ENCODE results near the gene FCAMR.
A peak's percentile ranks its signal among the peaks of the same experiment; 100 is the strongest.

Gene FCAMR

GRCh38 chr1:207010726-207011125, 40.5 kb upstream of the FCAMR start:
- Histone ChIP-seq H3K14ac (ENCODE audit: low read length in 2 of 2) (no peak overlapping the region), H2BK5ac (ENCODE audit: low read depth, low read length, poor library complexity, severe bottlenecking) (no peak overlapping the region), H2BK15ac (ENCODE audit: low read depth, poor library complexity, severe bottlenecking) (no peak overlapping the region), H2AK5ac (ENCODE audit: low read length, severe bottlenecking) (no peak overlapping the region), H3K9ac (ENCODE audit: low read length) (no peak overlapping the region), H3K27me3 (ENCODE audit: control insufficient read depth in 1 of 2, insufficient read depth in 1 of 2, low read length in 2 of 2) (peaks cover 0 to 17% of the 10 kb centered on the region in 2 experiments), H3K4ac (ENCODE audit: low read depth in 1 of 2, low read length in 2 of 2) (no peak overlapping the region), H3K4me3 (ENCODE audit: insufficient read depth in 1 of 2, low read depth in 1 of 2, low read length in 2 of 2) (no peak overlapping the region), H2BK12ac (ENCODE audit: low read length in 2 of 2) (no peak overlapping the region), H4K8ac (ENCODE audit: low read length) (no peak overlapping the region), H2AFZ (ENCODE audit: low read depth, low read length) (no peak overlapping the region), H3K27ac (ENCODE audit: low read length, poor library complexity, severe bottlenecking) (no peak overlapping the region), H3K4me2 (ENCODE audit: low read length, poor library complexity, severe bottlenecking) (no peak overlapping the region), H4K91ac (ENCODE audit: low read length) (no peak overlapping the region), H3K18ac (ENCODE audit: low read depth in 1 of 2, low read length in 2 of 2) (no peak overlapping the region), H3K79me1 (replicated peaks; ENCODE audit: low read length, poor library complexity, severe bottlenecking) (no peaks in the 10 kb centered on the region), H3K23ac (ENCODE audit: low read length in 2 of 2) (no peak overlapping the region), H2BK120ac (ENCODE audit: low read depth, low read length) (no peak overlapping the region), H3K9me3 (ENCODE audit: control insufficient read depth, low read length) (no peaks in the 10 kb centered on the region), H3K4me1 (ENCODE audit: control insufficient read depth, insufficient read depth, low read depth, low read length) (peaks cover 11% of the 10 kb centered on the region), H3K36me3 (ENCODE audit: control insufficient read depth in 1 of 2, insufficient read depth in 2 of 2, low read depth in 1 of 2, low read length in 2 of 2) (no peaks in the 10 kb centered on the region)
- no peak for DNase-seq
- 93% methylated on average over 2 of the region's 2 CpGs for WGBS

DNA sequence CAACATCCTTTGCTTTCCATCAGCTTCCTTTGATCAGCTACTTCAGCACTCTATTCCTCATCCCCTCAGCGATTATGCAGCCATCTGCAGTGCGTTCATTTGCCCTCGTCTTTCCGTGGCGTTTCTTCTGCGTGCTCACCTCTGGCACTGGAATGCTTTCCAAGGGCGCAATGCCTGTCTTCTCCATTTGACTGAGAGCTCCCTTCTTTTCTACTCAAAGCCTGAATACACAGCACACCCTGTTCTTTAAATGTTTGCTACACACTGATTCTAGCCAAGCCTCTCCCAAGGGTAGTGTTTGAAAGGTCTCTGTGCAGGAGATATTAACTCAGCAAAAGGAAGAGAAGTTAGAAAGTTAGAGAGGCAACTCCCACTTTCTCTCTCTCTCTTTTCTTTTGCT, 39.7 kb upstream of the FCAMR start:
- H3K9ac ChIP-seq (ENCODE audit: low read length): no peak overlapping the region
- no peak overlapping the region for H2AFZ ChIP-seq (ENCODE audit: low read depth, low read length)
- H3K79me1 ChIP-seq (replicated peaks; ENCODE audit: low read length, poor library complexity, severe bottlenecking): no peaks in the 10 kb centered on the region
- no peaks in the 10 kb centered on the region for H3K36me3 ChIP-seq (ENCODE audit: control insufficient read depth in 1 of 2, insufficient read depth in 2 of 2, low read depth in 1 of 2, low read length in 2 of 2)
- H3K4me2 ChIP-seq (ENCODE audit: low read length, poor library complexity, severe bottlenecking): no peak overlapping the region
- H2BK12ac ChIP-seq (ENCODE audit: low read length in 2 of 2): no peak overlapping the region
- no peak overlapping the region for H3K18ac ChIP-seq (ENCODE audit: low read depth in 1 of 2, low read length in 2 of 2)
- H2AK5ac ChIP-seq (ENCODE audit: low read length, severe bottlenecking): no peak overlapping the region
- H3K27ac ChIP-seq (ENCODE audit: low read length, poor library complexity, severe bottlenecking): no peak overlapping the region
- no peaks in the 10 kb centered on the region for H3K9me3 ChIP-seq (ENCODE audit: control insufficient read depth, low read length)
- no peak overlapping the region for H4K91ac ChIP-seq (ENCODE audit: low read length)
- H3K23ac ChIP-seq (ENCODE audit: low read length in 2 of 2): no peak overlapping the region
- 94% methylated on average over 7 of the region's 7 CpGs for WGBS
- H3K4me3 ChIP-seq (ENCODE audit: insufficient read depth in 1 of 2, low read depth in 1 of 2, low read length in 2 of 2): no peak overlapping the region
- H2BK15ac ChIP-seq (ENCODE audit: low read depth, poor library complexity, severe bottlenecking): no peak overlapping the region
- no peak overlapping the region for H3K14ac ChIP-seq (ENCODE audit: low read length in 2 of 2)
- no peak for DNase-seq
- H3K4ac ChIP-seq (ENCODE audit: low read depth in 1 of 2, low read length in 2 of 2): no peak overlapping the region
- H2BK120ac ChIP-seq (ENCODE audit: low read depth, low read length): no peak overlapping the region
- peaks cover 0 to 17% of the 10 kb centered on the region in 2 experiments for H3K27me3 ChIP-seq (ENCODE audit: control insufficient read depth in 1 of 2, insufficient read depth in 1 of 2, low read length in 2 of 2)
- peaks cover 10% of the 10 kb centered on the region for H3K4me1 ChIP-seq (ENCODE audit: control insufficient read depth, insufficient read depth, low read depth, low read length)
- no peak overlapping the region for H2BK5ac ChIP-seq (ENCODE audit: low read depth, low read length, poor library complexity, severe bottlenecking)
- no peak overlapping the region for H4K8ac ChIP-seq (ENCODE audit: low read length)

GRCh38 chr1:207009182-207009850, 39.1 kb upstream of the FCAMR start:
- Histone ChIP-seq H2BK12ac (ENCODE audit: low read length in 2 of 2) (no peak overlapping the region), H4K91ac (ENCODE audit: low read length) (no peak overlapping the region), H3K4ac (ENCODE audit: low read depth in 1 of 2, low read length in 2 of 2) (no peak overlapping the region), H2AK5ac (ENCODE audit: low read length, severe bottlenecking) (no peak overlapping the region), H3K27ac (ENCODE audit: low read length, poor library complexity, severe bottlenecking) (no peak overlapping the region), H3K27me3 (ENCODE audit: control insufficient read depth in 1 of 2, insufficient read depth in 1 of 2, low read length in 2 of 2) (peaks cover 0 to 13% of the 10 kb centered on the region in 2 experiments), H3K36me3 (ENCODE audit: control insufficient read depth in 1 of 2, insufficient read depth in 2 of 2, low read depth in 1 of 2, low read length in 2 of 2) (no peaks in the 10 kb centered on the region), H3K4me1 (ENCODE audit: control insufficient read depth, insufficient read depth, low read depth, low read length) (peaks cover 10% of the 10 kb centered on the region), H2BK15ac (ENCODE audit: low read depth, poor library complexity, severe bottlenecking) (no peak overlapping the region), H4K8ac (ENCODE audit: low read length) (no peak overlapping the region), H3K4me2 (ENCODE audit: low read length, poor library complexity, severe bottlenecking) (no peak overlapping the region), H3K9me3 (ENCODE audit: control insufficient read depth, low read length) (no peaks in the 10 kb centered on the region), H3K18ac (ENCODE audit: low read depth in 1 of 2, low read length in 2 of 2) (no peak overlapping the region), H3K9ac (ENCODE audit: low read length) (no peak overlapping the region), H3K23ac (ENCODE audit: low read length in 2 of 2) (no peak overlapping the region), H3K14ac (ENCODE audit: low read length in 2 of 2) (no peak overlapping the region), H3K4me3 (ENCODE audit: insufficient read depth in 1 of 2, low read depth in 1 of 2, low read length in 2 of 2) (no peak overlapping the region), H3K79me1 (replicated peaks; ENCODE audit: low read length, poor library complexity, severe bottlenecking) (no peaks in the 10 kb centered on the region), H2BK5ac (ENCODE audit: low read depth, low read length, poor library complexity, severe bottlenecking) (no peak overlapping the region), H2AFZ (ENCODE audit: low read depth, low read length) (no peak overlapping the region), H2BK120ac (ENCODE audit: low read depth, low read length) (no peak overlapping the region)
- DNase-seq: no peak
- 93% methylated on average over 10 of the region's 10 CpGs for WGBS

DNA sequence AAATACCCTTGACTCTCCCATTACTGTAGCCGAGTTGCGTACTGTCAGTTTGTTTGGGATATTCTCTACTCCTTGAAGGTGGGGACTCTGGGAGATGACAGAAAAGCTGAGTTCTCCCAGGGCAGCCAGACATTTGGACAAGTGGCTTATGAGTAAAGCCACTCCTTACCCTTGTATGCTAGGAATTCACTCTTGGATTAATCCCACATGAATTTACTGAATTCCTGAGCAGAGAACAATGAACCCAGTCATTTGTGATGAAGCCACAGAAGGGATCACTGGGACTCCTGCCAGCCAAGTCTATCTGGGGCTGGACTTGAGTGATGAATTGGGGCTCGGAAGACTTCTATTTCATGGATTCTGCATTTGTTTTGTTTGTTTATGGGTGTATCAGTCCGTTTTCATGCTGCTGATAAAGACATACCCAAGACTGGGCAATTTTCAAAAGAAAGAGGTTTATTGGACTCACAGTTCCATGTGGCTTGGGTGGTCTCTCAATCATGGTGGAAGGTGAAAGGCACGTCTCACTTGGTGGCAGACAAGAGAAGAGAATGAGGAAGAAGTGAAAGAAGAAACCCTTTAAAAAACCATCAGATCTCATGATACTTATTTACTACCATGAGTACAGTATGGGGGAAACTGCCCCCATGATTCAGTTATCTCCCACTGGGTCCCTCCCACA, 37.2 kb upstream of the FCAMR start:
- Histone ChIP-seq H3K4me2 (ENCODE audit: low read length, poor library complexity, severe bottlenecking) (no peak overlapping the region), H3K4me3 (ENCODE audit: insufficient read depth in 1 of 2, low read depth in 1 of 2, low read length in 2 of 2) (no peak overlapping the region), H2BK120ac (ENCODE audit: low read depth, low read length) (no peak overlapping the region), H3K36me3 (ENCODE audit: control insufficient read depth in 1 of 2, insufficient read depth in 2 of 2, low read depth in 1 of 2, low read length in 2 of 2) (no peaks in the 10 kb centered on the region), H3K27me3 (ENCODE audit: control insufficient read depth in 1 of 2, insufficient read depth in 1 of 2, low read length in 2 of 2) (peaks cover 0 to 10% of the 10 kb centered on the region in 2 experiments), H3K23ac (ENCODE audit: low read length in 2 of 2) (no peak overlapping the region), H3K79me1 (replicated peaks; ENCODE audit: low read length, poor library complexity, severe bottlenecking) (no peaks in the 10 kb centered on the region), H3K14ac (ENCODE audit: low read length in 2 of 2) (no peak overlapping the region), H3K18ac (ENCODE audit: low read depth in 1 of 2, low read length in 2 of 2) (no peak overlapping the region), H2AFZ (ENCODE audit: low read depth, low read length) (no peak overlapping the region), H4K8ac (ENCODE audit: low read length) (no peak overlapping the region), H3K4me1 (ENCODE audit: control insufficient read depth, insufficient read depth, low read depth, low read length) (peaks cover 10% of the 10 kb centered on the region), H2AK5ac (ENCODE audit: low read length, severe bottlenecking) (no peak overlapping the region), H2BK5ac (ENCODE audit: low read depth, low read length, poor library complexity, severe bottlenecking) (no peak overlapping the region), H2BK15ac (ENCODE audit: low read depth, poor library complexity, severe bottlenecking) (no peak overlapping the region), H2BK12ac (ENCODE audit: low read length in 2 of 2) (no peak overlapping the region), H3K9me3 (ENCODE audit: control insufficient read depth, low read length) (no peaks in the 10 kb centered on the region), H3K27ac (ENCODE audit: low read length, poor library complexity, severe bottlenecking) (peak overlapping the region; percentile 41), H4K91ac (ENCODE audit: low read length) (no peak overlapping the region), H3K9ac (ENCODE audit: low read length) (no peak overlapping the region), H3K4ac (ENCODE audit: low read depth in 1 of 2, low read length in 2 of 2) (no peak overlapping the region)
- WGBS: 31% methylated on average over 4 of the region's 5 CpGs
- DNase-seq: peak; percentile 28

All from mesenchymal stem cell (in vitro differentiated cells and primary cell).